Heart right ventricle (tissue), 16 donors: ENCODE measurements around the gene SH3BGRL3. TPM values are rescaled to one million over a fixed set of nuclear protein-coding genes. Genes with fewer than 3 reads are reported as not detected.
A peak's percentile ranks its signal among the peaks of the same experiment; 100 is the strongest.
"Not testable (repeated sequence)": the region's sequence is repeated elsewhere in the genome, so short reads cannot be mapped to it uniquely, and the experiment has no call there.

ENCODE experiments used
- ATAC-seq, 8 donors: fragments of 200-7000 bp; cut with Tn5 transposase; one replicate each; pipeline ENCODE4 v1.9.1; 2020; ENCODE audit warnings: mild to moderate bottlenecking in 8 of 8, moderate library complexity in 8 of 8, moderate number of reproducible peaks in 1 of 8
- DNase-seq, 2 donors: peaks; one replicate each; pipeline ENCODE4 v3.0.0-alpha.2; 2020
- H3K27ac ChIP-seq, 10 donors: fragments of 200-600 bp; sonication (generic) in 2 of 10; one replicate each; pipeline versions ENCODE4 v1.5.0 to v1.8.0; 2020 to 2022; ENCODE audit warnings: mild to moderate bottlenecking in 3 of 10
- H3K27me3 ChIP-seq, 7 donors: fragments of 200-600 bp; one replicate each; pipeline ENCODE4 v1.8.0; 2021 to 2022; ENCODE audit warnings: mild to moderate bottlenecking in 2 of 7
- H3K36me3 ChIP-seq, 9 donors: fragments of 200-600 bp; sonication (generic) in 1 of 9; one replicate each; pipeline versions ENCODE4 v1.5.0 to v1.8.0; 2020 to 2022; ENCODE audit warnings: mild to moderate bottlenecking in 2 of 9
- H3K4me1 ChIP-seq, 9 donors: fragments of 200-600 bp; sonication (generic) in 1 of 9; one replicate each; pipeline versions ENCODE4 v1.5.0 to v1.8.0; 2020 to 2022; ENCODE audit warnings: mild to moderate bottlenecking in 4 of 9
- H3K4me3 ChIP-seq, 10 donors: fragments of 200-600 bp; sonication (generic) in 2 of 10; one replicate each; pipeline versions ENCODE4 v1.5.0 to v1.8.0; 2020 to 2022; ENCODE audit warnings: mild to moderate bottlenecking in 7 of 10, moderate library complexity in 2 of 10
- H3K9me3 ChIP-seq, 11 donors: fragments of 200-600 bp in 10 of 11; sonication (generic) in 2 of 11; one replicate each; pipeline versions ENCODE4 v1.5.0 to v1.8.0; 2013 to 2022; ENCODE audit warnings: mild to moderate bottlenecking in 2 of 11, control low read depth in 1 of 11, moderate library complexity in 1 of 11
- WGBS, 2 donors: extraction: QIAGEN DNeasy Blood & Tissue Kit; methylation state at CpG; one replicate each; pipeline ENCODE4 v1.1.7; 2013; ENCODE audit warnings: inconsistent platforms in 1 of 2; 5-methylcytosine and 5-hydroxymethylcytosine counted together
- intact Hi-C, 10 donors: fragments of 100-400 bp; cut with DNase I; formaldehyde crosslinking; loops; one replicate each; pipeline versions ENCODE4 v1.11.1 to v1.14.2; 2022
- polyA plus RNA-seq, 2 donors: library from polyadenylated mRNA; stranded (reverse); fragments of 200-250 nt; gene quantifications; one replicate each; pipeline ENCODE4 v1.2.3, GENCODE V29; 2013
- total RNA-seq, 10 donors: library from RNA; stranded (reverse); fragmentation: NEBNext Ultra II Directional in 3 of 10; extraction: Animal tissue kit (Norgen Biotek cat#: 25700) in 3 of 10; gene quantifications; one replicate each; pipeline versions ENCODE4 v1.2.1 to v1.2.4, GENCODE V29; 2021 to 2023
- TF ChIP-seq, protein P1 (sequence below), 9 donors: fragments of 200-600 bp; sonication (generic) in 2 of 9; IDR thresholded peaks; one replicate each; pipeline versions ENCODE4 v1.5.0 to v1.8.0; 2021 to 2022; ENCODE audit warnings: antibody characterized with exemption in 9 of 9, mild to moderate bottlenecking in 5 of 9, moderate library complexity in 1 of 9
- donor health status: Arrhythmogenic right ventricular cardiomyopathy.
- donor health status: ischemic (EF 13 %, LVEDD 7.1; RV severe dilation, severe dysfunction).
- donor health status: healthy with polysubstance abuse.
- donor health status: DM: no; HTN: yes; CAD: no.
- donor health status: DM: no; HTN: no; CAD: no.
- donor health status: ischemic (EF 25% LVEDD 6.9; RV normal size, moderate dysfunction).
- donor health status: ischemic (EF 25% LVEDD 5.7; RV mildly dilated, moderate dysfunction).
- donor health status: healthy.
- donor health status: DM: yes; HTN: yes; CAD: no.
- donor health status: Ischemic cardiomyopathy.
- donor health status: ischemic (EF 35%, LVEDD 5.7; RV mildly dilated, moderate dysfunction).
- donor health status: nonischemic (EF 11% LVEDD 7.7; RV severe dilation, severe dysfunction).
- donor health status: DM: yes; HTN: yes; CAD: no.
- donor health status: PGD.
- donor health status: ischemic (EF 29% LVEDD 5.4; RV normal size, mild dysfunction).
- donor health status: nonischemic (EF 23%, LVEDD 6.1; RV moderate dilation, normal function).

SH3BGRL3 gene
- total and polyA plus RNA-seq, 12 donors: 18.4 to 153 (median 28.6) TPM

DNA sequence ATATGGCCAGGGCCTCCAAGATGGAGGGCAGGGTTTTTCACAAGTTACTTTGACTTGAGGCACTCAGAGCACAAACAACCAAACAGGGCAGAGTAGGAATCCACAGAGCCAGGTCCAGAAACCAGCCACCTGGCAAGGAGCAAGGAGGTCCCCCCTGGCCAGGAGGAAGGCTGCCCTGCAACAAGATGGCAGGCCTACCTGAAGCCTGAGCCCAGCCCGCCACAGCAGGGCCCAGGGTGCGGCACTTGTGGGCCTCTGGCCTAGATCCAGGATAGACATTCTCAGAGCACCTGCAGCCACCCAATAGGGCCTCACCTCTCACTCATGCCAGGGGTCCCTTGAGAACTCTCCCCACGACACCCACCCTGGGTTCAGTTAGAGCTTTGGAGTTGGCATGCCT lies 11.5 kb downstream of the SH3BGRL3 start:
- no peak for ATAC-seq
- Histone ChIP-seq H3K4me3 (no peak overlapping the region), H3K27ac (peak overlapping the region in 5 of 10 donors; percentile 46 to 98 (median 62)), H3K4me1 (peaks cover 0 to 67% (median 24%) of the 10 kb centered on the region in 9 donors), H3K9me3 (no peaks in the 10 kb centered on the region), H3K27me3 (no peaks in the 10 kb centered on the region), H3K36me3 (peaks cover 0 to 7% (median 0%) of the 10 kb centered on the region in 9 donors)
- intact Hi-C loops: no loop called here
- DNase-seq: no peak
- WGBS, 2 donors: 91 to 94% methylated on average over 3 of the region's 3 CpGs
- TF ChIP-seq, protein P1, sequence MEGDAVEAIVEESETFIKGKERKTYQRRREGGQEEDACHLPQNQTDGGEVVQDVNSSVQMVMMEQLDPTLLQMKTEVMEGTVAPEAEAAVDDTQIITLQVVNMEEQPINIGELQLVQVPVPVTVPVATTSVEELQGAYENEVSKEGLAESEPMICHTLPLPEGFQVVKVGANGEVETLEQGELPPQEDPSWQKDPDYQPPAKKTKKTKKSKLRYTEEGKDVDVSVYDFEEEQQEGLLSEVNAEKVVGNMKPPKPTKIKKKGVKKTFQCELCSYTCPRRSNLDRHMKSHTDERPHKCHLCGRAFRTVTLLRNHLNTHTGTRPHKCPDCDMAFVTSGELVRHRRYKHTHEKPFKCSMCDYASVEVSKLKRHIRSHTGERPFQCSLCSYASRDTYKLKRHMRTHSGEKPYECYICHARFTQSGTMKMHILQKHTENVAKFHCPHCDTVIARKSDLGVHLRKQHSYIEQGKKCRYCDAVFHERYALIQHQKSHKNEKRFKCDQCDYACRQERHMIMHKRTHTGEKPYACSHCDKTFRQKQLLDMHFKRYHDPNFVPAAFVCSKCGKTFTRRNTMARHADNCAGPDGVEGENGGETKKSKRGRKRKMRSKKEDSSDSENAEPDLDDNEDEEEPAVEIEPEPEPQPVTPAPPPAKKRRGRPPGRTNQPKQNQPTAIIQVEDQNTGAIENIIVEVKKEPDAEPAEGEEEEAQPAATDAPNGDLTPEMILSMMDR (IDR thresholded peaks at IDR 0.05): no peak

DNA sequence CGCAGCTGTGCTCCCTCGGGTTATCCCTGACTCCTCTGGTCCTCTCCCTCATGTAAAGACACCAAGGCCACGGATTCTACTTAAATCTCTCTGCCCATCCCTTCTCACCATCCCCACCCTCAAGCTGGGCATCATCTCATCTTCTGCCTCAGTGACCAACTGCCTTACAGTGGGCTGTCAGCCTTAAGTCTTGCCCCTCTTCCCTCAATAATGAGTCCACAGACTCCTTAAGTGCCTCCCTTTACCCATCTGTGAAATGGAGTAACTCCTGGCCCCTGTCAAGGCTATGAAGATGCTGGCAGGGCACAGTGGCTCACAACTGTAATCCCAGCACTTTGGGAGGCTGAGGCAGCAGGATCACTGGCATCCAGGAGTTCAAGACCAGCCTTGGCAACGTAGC lies 12.1 kb downstream of the SH3BGRL3 start:
- DNase-seq (no peak), ATAC-seq (no peak)
- H3K27me3 ChIP-seq: no peaks in the 10 kb centered on the region
- no peak overlapping the region for H3K4me3 ChIP-seq
- TF ChIP-seq, protein P1 (IDR thresholded peaks at IDR 0.05): no peak
- intact Hi-C loops: no loop called here
- WGBS, 2 donors: 84 to 92% methylated on average over 4 of the region's 4 CpGs
- H3K4me1 ChIP-seq: peaks cover 0 to 62% (median 20%) of the 10 kb centered on the region in 9 donors
- peak overlapping the region in 3 of 10 donors; percentile 48 to 98 (median 76) for H3K27ac ChIP-seq
- peaks cover 0 to 12% (median 0%) of the 10 kb centered on the region in 9 donors for H3K36me3 ChIP-seq
- no peaks in the 10 kb centered on the region for H3K9me3 ChIP-seq

DNA sequence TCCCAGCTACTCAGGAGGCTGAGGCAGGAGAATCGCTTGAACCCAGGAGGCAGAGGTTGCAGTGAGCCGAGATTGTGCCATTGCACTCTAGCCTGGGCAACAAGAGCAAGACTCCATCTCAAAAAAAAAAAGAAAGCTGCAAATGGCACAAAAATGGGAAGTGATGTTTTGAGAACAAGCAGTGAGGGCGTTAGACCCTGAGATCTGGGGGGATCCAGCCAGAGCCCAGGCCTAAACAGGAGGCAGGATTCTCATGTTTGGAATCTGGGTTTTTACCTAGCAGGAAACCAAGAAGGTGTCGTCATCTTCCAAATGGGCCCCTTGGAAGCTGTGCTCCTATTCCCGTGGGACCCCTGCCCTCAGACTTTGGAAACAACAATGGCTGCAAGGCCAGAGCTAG lies 12.8 kb downstream of the SH3BGRL3 start:
- 87 to 91% methylated on average over 4 to 5 of the region's 5 CpGs for WGBS, 2 donors
- H3K27me3 ChIP-seq, intact Hi-C loops, ATAC-seq, H3K4me3 ChIP-seq, H3K9me3 ChIP-seq, DNase-seq: not testable (repeated sequence)
- Histone ChIP-seq H3K36me3 (peaks cover 0 to 16% (median 0%) of the 10 kb centered on the region in 9 donors), H3K4me1 (peaks cover 0 to 55% (median 14%) of the 10 kb centered on the region in 9 donors), H3K27ac (peak overlapping the region in 1 of 10 donors; percentile 98)

DNA sequence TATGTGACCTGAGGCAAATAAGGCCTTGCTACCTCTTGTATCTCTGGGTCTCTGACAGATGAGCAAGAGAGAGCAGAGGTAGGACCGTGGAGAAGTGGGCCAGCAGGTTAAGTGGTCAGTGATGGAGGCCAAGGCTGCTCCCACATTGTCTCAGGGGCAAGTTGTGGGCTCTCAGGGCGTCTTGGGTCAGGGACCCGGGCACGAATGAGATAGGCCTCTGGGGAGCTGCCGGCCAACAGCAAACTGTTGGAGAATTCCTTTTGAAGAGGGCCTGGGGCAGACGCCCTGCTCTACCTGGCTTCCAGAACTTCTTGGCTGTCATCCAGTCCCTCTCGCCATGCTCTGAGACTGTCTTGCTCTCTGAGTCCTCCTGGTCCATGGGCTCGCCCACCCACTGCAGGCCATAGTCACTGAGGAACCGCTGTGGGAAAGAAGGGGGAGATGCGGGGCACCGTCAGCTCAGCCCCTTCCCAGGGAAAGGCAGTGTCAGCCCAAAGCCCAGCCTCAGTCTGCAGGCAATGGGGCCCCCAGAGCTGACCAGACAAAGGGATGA lies 14.1 kb downstream of the SH3BGRL3 start:
- no peaks in the 10 kb centered on the region for H3K9me3 ChIP-seq
- H3K27me3 ChIP-seq: no peaks in the 10 kb centered on the region
- no peak overlapping the region for H3K27ac ChIP-seq
- WGBS, 2 donors: 85% methylated on average over 11 of the region's 11 CpGs
- H3K36me3 ChIP-seq: peaks cover 0 to 16% (median 0%) of the 10 kb centered on the region in 9 donors
- intact Hi-C loops: no loop called here
- DNase-seq: no peak
- TF ChIP-seq, protein P1 (IDR thresholded peaks at IDR 0.05): no peak
- peaks cover 0 to 49% (median 8%) of the 10 kb centered on the region in 9 donors for H3K4me1 ChIP-seq
- no peak for ATAC-seq
- no peak overlapping the region for H3K4me3 ChIP-seq
